Measurements from ENCODE around the gene TMED10.
"Not testable (repeated sequence)": the region's sequence is repeated elsewhere in the genome, so short reads cannot be mapped to it uniquely, and the experiment has no call there.

Gene TMED10

DNA sequence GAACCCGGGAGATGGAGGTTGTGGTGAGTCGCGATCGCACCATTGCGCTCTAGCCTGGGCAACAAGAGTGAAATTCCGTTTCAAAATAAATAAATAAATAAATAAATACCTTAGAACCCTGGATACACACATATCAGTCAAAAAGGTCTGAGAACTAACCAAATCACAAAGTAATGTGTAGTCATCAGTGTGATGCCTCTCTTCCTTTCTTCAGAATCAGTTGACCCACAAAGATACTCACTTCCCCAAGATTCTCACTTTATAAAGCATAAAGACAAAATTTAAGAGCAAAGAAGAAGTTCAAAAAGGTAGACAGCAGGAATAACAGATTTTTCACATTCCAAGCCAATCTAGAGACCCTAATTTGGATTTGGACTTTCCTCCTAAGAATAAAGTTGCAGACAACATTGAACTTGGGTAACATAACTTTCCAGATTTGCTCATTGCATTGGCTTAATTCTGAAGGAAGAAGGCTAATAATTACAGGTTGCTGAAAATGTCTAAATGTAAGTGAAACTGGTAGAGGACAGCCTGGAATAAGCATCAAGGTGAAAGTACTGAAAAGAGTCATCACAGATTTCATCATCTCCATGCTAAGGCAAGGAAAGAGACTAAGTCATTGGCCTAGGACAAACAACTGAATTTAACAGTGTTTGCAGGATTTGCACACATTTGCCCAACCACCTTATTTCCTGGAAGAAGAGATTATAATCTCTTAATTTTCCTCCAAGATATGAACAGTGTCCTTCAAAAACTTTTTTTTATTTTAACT lies 17.4 kb downstream of the TMED10 start:
- no peak for DNase-seq (ENCODE audit: low spot score)

DNA sequence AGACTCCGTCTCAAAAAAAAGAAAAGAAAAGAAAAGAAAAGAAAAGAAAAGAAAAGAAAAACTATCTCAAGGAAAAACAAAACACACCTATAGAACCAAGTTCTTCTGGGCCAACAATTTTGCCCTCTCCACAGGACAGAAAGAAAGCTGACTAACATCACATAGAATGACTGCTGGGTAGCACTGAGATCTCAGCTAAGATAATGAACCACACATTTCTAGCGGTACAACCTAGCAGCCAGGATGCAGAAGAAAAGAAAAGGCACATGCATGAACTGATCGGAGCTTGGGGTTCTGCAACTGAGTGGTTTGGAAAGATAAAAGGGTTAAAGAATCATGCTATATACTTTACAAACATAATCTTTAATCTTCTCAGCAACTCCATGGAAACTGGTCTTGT lies 19.5 kb downstream of the TMED10 start:
- no peak for DNase-seq (ENCODE audit: low spot score)

DNA sequence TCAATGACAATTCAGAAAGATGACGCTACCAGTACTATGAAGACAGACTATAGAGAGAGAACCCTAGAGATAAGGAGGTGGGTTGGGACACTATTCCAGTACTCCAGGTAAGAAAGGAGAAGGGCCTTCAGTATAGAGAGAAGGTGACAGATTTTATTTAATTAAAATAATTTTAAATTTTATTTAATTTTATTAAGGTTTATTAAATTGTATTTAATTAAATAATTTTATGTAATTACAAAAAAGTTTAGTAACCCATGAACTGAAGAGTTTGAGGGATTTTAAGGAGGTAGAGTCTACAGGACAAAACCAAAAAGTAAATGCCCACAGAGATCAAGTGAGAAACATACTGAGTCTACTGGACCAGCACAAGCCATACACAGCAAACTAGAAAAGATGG lies 20.3 kb downstream of the TMED10 start:
- no peak for DNase-seq (ENCODE audit: low spot score)

DNA sequence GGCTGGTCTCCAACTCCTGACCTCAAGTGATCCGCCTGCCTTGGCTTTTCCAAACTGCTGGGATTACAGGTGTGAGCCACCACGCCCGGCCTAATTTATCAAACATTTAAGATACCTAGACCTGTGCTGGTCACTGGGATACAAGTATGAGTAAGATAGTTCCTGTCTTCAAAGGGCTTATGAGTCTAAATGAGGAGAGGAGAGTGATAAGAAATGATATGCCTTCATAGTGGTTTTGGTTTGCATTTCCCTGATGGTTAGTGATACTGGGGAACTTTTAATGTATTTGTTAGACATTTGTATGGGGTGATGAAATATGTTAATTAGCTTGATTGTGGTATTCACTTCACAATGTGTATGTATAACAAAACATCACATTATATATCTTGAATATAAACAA lies 21.2 kb downstream of the TMED10 start:
- no peak for DNase-seq (ENCODE audit: low spot score)

DNA sequence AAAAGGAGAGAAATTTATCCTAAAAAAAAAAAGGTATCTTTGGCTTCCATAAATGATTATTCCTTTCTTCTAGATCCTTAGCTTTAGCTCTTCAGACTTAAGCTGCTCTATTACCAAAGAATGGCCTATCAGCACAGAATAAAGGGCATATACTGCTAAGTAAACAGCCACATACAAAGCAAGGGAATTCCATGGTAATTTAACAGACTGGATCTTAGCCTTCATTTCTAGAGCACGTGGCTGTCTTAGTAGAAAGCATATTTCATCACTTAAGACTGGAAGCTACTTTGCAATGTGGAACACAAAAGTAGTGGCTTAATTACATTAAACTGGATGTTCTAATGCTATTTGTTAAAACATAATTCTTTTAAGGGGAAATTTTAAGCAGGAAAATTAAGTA lies 23.1 kb downstream of the TMED10 start:
- DNase-seq (ENCODE audit: low spot score) = no peak

DNA sequence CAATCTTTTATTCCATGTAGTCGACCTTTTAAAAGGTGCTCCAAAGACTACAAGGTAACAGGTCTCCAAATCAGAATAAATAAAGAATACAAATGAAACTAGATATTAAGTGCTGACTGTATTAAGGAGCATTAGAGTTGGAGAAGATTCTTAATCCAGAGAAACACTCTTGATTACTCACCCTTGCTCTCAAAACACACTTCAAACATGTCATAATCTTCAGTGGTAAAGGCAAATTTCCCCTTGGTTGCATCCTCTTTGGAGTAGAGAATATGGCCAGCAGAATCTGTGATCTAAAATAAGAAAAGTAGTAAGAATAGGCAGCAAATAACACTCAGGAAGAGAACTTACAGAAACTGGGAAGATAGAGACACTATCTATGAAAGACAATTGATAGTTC lies 24.6 kb downstream of the TMED10 start:
- no peak for DNase-seq (ENCODE audit: low spot score)

DNA sequence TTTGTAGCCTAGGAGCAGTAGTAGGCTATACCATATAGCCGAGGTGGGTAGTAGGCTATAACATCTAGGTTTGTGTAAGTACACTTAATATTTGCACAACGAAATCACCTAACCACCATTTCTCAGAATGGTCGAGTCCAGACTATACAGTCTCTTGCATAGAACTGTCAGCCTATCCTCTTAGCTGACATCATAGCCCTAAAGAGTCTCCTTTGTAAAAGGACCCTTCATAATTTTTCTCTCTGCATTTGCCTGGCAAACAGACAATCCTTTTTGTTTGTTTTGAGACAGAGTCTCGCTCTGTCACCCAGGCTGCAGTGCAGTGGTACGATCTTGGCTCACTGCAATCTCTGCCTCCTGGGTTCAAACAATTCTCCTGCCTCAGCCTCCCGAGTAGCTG lies 25.8 kb downstream of the TMED10 start:
- not testable (repeated sequence) for DNase-seq (ENCODE audit: low spot score)

DNA sequence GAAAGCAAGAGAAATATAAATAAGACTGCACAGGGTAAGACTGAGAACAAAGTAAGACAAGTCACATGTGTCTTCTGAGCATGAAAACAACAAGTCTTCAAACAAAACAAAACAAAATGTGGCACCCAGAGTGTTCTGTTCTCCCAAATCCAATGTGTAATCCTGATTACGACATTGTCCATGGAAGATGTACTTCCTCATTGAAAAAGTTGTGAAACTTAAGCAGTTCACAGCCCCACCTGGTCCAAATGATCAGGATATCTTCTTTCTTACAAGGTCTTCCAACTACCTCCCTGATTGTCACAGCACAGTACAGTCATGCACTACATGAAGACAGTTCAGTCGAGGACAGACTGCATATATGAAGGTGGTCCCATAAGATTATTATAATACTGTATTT lies 26.3 kb downstream of the TMED10 start:
- DNase-seq (ENCODE audit: low spot score) = no peak

DNA sequence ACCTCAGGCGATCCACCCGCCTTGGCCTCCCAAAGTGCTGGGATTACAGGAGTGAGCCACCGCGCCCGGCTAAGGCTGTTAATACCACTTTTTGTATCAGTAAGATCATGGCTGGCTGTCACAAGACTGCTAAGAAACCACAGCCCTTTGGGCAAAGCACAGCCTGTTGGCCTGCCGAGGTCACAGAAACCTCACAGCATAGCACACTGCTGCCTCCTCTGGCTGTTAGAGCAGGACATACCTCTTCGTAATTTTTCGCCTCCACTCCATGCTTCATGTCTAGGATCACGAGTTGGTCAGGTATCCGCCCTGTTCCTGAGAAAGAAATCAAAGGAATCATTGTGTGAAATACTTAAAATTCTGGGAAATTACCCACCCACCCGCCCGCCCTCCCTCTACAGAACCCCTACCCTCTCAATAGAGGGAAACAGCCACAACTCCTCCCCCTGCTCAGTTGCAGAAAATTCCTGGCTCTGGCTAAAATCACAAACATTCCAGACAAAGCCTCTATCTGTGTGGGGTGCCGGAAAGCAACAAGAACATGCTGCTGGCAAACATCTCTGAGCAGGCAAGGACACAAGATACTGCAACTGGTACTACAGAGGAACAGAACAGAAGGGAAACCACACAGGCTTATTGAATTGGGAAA lies 28.9 kb downstream of the TMED10 start:
- no peak for DNase-seq (ENCODE audit: low spot score)

DNA sequence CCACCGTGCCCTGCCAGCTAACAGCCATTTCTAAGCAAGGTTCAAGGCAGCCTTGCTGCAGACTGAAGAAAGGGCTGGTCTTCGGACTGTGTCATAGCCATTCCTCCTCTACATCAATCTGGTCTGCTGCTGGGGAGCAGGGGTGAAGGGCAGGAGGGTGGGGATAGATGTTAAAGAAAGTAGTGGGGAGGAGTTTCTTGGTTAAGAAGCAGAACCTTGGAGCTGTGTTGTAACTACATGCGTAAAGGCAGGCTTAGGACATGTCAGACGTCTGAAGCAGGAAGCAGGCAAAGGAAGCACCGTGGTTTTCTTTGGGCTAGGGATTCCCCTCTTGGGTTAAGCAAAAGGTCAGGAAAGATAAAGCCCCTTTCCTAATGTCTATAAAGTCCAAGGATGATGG lies 31.5 kb downstream of the TMED10 start:
- no peak for DNase-seq (ENCODE audit: low spot score)

DNA sequence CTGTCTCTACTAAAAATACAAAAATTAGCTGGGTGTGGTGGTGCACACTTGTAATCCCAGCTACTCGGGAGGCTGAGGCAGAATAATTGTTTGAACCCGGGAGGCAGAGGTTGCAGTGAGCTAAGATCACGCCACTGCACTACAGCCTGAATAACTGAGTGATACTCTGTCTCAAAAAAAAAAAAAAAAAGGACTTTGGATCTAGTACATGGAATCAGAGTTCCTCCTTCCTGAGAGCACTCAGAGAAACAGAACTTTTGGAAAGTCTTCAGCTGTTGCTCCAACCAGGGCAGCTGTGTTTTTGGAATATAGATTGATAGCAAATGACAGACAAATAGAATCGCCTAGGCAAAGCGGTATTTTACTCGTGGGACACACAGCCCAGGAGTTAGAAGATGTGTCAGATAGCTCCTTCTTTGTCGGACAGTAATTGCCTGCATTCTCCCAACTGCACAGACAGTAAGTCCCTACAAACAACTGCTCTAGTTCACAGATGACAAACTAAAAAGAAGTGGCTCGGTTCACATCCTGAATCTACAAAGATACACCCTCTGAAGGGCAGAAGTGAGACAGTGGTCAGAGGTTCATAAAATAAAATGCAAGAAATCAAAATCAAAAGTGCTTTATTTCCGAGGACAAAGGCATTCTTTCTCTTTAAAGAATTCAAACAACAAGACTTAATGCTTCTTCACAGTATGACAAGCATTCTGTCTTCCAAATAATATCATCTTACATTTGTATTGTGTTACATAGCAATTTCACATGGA lies 32.5 kb downstream of the TMED10 start:
- DNase-seq (ENCODE audit: low spot score) = no peak

DNA sequence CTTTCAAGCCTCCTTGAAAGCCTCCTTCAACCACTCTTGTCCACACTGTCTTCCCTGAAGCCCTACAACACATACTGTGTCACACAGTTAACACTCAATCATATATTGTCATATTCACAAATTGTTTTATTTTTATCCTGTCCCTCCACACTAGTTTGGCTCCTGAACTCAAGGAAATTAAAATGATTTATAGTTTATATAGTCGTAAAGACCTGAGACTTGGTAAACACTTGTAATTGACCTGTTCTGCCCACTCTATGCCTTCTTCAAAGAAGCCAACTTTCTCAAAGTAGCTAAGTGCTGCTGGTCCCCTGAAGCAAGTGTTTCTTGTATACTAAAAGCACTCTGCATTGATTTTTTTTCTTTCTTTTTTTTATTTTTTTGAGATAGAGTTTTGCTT lies 33.9 kb downstream of the TMED10 start:
- DNase-seq (ENCODE audit: low spot score) = no peak

DNA sequence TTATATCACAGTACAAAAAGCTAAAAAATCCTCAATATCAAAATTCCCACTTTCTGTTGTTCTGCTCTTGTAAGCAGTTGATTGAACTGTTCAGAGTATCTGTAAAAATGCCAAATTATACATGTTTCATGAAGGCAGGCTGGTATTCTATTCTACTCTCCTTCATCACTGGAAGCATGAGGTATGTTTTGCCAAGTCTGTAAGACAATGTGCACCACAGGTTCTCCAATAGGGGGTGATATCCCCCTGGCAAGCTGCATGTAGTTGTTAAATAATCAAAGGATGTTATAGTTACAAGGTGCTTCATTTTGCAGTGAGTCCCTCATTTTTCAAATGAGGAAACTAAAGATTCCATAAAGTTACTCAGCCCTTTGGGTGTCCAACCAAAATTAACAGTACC lies 34.4 kb downstream of the TMED10 start:
- no peak for DNase-seq (ENCODE audit: low spot score)

DNA sequence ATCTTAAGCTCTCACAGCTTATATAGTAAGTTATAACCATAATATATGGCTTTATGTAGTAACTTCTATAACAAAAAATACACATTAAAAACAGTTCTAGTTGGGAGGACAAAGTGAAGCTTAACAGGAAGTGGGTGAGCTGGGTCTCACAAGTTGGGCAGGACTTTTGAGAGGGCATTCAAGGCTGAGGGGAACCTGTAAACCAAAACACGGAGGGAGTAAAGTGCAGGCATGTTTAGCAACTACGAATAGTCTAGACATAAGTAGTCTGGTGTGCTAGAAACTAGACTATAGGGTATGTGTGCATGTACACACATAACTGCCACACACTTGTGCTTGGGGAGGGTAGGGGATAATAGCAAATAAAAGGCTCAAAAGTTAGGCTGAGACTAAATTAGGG lies 35.4 kb downstream of the TMED10 start:
- no peak for DNase-seq (ENCODE audit: low spot score)

DNA sequence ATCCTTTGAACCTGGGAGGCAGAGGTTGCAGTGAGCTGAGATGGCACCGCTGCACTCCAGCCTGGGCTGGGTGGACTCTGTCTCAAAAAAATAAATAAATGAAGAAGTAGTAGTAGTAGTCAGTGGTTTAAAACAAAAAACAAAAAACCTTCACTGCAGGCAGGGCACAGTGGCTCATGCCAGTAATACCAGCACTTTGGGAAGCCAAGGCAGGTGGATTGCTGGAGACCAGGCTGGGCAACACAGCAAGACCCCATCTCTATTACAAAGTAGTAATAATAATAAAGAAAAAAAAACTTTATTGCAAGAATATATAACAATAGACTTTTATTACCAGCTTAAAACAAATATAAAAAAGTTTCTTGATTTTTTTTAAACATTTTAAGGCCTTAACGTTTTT lies 35.8 kb downstream of the TMED10 start:
- no peak for DNase-seq (ENCODE audit: low spot score)

DNA sequence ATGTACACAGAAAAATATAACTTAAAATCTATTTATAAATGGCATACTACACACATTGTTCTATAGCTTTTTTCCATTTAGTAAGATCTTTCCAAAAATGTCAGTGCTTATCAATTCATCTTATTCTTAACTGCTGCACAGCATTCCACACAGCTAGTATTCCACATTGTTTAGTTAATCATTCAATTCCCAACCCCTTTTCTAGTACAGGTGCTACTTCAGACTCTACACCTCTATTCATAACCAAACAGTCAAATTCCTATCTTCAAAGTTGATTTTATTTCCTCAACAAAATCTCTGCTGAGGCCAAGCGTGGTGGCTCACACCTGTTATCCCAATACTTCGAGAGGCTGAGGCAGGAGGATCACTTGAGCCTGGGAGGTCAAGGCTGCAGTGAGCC lies 37.2 kb downstream of the TMED10 start:
- no peak for DNase-seq (ENCODE audit: low spot score)

DNA sequence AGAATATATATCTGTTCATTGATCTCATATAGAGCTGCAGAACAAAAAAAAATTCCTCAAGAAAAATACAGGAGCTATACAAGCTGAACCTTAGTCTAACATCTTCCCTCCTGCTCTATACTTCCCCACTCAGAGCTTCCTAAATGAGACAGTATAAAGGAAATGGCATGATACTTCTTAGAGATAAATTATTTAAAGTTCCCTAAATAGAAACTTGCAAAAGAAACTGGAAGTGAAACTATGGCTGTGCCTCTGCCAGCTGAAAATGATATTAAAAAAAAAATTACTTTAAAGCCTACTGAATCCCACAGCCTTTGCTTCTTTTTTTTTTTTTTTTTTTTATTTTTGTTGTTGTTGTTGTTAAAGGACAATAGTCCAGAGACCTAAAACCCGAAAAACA lies 37.9 kb downstream of the TMED10 start:
- DNase-seq (ENCODE audit: low spot score) = no peak

DNA sequence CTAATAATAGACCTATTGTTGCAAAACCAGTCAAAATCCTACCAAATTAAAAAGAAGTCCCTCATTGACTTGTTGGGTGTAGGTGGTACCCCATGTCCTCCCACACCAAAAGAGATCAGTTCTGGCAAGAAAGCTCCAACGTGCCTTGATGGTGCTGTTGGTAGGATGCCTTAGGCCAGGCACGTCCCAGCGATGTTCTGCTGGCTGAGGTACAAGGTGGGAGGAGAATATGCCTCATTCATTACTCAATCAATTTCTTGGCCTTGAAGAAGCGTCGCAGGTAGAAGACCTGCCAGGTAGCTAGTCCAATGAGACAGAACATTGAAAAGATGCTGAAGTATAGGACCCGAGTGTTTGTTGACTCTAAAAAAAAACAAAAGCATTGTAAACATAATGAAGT lies 41.8 kb downstream of the TMED10 start:
- no peak for DNase-seq (ENCODE audit: low spot score)

DNA sequence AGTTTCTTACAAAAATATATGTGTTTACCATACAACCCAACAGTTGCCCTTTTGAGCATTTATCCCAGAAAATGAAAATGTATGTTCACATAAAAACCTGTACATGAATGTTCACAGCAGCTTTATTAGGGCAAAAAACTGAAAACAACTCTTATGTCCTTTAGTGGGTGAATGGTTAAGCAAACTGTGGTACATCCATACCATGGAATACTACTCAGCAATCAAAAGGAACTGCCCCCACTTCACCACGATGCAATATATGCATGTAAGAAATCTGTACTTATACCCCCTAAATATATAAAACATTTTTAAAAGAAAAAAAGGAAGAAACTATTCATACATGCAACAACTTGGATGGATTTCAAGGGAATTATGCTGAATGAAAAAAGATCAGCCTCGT lies 42.8 kb downstream of the TMED10 start:
- no peak for DNase-seq (ENCODE audit: low spot score)

DNA sequence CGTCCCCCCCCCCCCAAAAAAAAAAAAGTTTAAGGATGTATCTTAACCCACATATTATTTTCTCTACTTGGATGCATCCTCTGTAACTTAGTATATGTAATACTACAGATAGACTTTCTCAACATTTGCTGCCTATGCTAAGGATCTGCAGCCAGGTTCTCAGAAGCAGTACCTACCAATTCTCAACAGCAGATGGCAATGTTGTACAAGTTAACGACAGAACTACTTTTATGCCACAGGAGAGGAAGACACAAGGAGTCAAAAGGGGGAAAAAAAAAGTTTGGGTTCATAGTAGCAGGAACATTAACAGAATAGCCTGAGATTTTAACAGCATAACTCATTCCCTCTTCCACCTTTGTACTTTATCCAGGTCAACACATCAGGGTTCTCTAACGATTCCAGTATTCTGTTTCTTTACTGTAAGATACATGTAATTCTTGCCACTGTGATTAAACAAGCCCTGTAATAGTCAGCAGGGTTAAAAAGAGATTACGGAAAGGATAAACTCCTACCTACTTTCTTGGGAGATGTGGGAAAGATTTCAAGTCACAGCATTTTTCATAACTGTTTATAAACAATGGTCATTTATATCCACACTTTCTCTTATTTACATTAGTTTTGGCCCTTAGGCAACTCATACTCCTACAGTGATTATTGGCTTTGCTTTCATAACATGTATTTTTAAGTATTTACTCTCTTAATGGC lies 43.9 kb downstream of the TMED10 start:
- DNase-seq (ENCODE audit: low spot score) = peak; percentile 88

DNA sequence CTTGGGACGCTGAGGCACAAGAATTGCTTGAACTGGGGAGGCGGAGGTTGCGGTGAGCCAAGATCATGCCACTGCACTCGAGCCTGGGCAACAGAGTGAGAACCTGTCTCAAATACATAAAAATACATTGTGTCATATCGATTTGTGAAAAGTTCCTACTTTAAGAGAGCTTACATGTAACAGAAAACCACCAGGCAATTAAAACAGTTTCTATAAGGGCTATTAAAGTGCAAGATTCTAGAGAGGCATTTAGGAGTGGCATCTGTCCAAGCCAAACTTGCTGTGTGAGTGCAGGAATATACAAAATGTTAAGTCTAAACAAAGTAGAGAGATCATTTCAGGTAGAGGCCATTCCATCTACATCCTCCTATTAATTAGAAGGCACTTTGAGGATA lies 47.8 kb downstream of the TMED10 start:
- no peak for DNase-seq (ENCODE audit: low spot score)

DNA sequence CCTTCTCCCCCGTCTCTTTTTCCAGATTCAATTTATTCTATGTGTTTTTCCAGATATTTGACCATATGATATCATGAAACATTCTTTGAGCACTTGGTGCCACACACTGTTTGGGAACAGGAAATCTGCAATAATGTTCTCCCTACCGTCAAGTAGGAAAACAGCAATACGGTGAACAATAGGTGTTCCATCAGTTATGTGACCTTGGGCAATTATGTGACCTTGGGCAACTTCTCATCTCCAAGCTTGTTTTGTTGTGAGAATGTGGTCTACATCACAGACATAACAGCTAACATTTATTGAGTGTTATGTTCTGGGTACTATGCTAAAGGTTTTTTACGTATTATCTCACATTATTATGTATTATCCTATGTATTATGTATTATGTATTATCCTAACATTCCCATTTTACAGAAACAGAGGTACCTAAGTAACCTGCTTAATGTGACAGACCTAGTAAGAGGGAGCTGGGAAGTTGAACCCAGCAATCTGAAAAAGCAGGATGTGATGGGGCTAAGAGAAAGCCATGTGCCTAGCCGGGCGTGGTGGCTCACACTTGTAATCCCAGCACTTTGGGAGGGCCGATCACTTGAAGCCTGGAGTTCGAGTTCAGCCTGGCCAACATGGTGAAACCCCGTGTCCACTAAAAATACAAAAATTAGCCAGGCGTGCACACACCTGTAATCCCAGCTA lies 48.4 kb downstream of the TMED10 start:
- no peak for DNase-seq (ENCODE audit: low spot score)
